B cell (primary cell): ENCODE data around the gene HNRNPAB. TPM values are rescaled to one million over a fixed set of nuclear protein-coding genes. Genes with fewer than 3 reads are reported as not detected.

Source experiments
- ATAC-seq: fragments of 200-7000 bp; cut with Tn5 transposase; one replicate; pipeline ENCODE4 v1.10.0; 2021; ENCODE audit warnings: low read depth, mild to moderate bottlenecking, moderate number of reproducible peaks, moderate library complexity
- CTCF ChIA-PET: fragments of 350-600 bp; sonication (Branson Sonifier 250); formaldehyde crosslinking; loops from one replicate; lab custom pipeline; 2021; ENCODE audit warnings: antibody characterized with exemption, inconsistent platforms; lab: Charles Lee
- POLR2A ChIA-PET: fragments of 350-600 bp; sonication (Branson Sonifier 250); formaldehyde crosslinking; loops from one replicate; lab custom pipeline; 2021; ENCODE audit warnings: antibody characterized with exemption; lab: Charles Lee
- DNase-seq: peaks from one replicate; pipeline ENCODE4 v3.0.0; 2013
- H2AFZ ChIP-seq: 2 replicates; pipeline ENCODE4 v1.6.1; 2012; ENCODE audit warnings: mild to moderate bottlenecking, low read depth, low read length; ENCODE audit not compliant: insufficient read depth, poor library complexity, severe bottlenecking
- H3K27ac ChIP-seq, 2 donors: 1 replicate in 1 of 2; 2 replicates in 1 of 2; pipeline ENCODE4 v1.5.1; 2012 to 2013; ENCODE audit warnings: low read length in 2 of 2, mild to moderate bottlenecking in 2 of 2, moderate library complexity in 1 of 2
- H3K27me3 ChIP-seq, 4 experiments: fragments of 200-600 bp in 1 of 4; sonication (generic) in 1 of 4; replicated peaks in 1 of 4; 1 replicate in 2 of 4; 2 replicates in 2 of 4; pipeline versions ENCODE4 v1.6.1 to v1.7.0; 2013 to 2016; ENCODE audit warnings: low read length in 3 of 4, mild to moderate bottlenecking in 2 of 4, mixed read lengths in 1 of 4, moderate library complexity in 1 of 4; ENCODE audit not compliant: insufficient read depth in 4 of 4, control insufficient read depth in 3 of 4; ENCODE audit errors: control extremely low read depth in 1 of 4
- H3K36me3 ChIP-seq, 2 experiments: replicated peaks in 1 of 2; 1 replicate in 1 of 2; 2 replicates in 1 of 2; pipeline versions ENCODE4 v1.6.1 to v1.7.1; 2013; ENCODE audit warnings: low read length in 1 of 2; ENCODE audit not compliant: insufficient read depth in 2 of 2, control insufficient read depth in 1 of 2; ENCODE audit errors: control extremely low read depth in 1 of 2, extremely low read depth in 1 of 2
- H3K4me1 ChIP-seq, 2 donors: fragments of 200-600 bp in 1 of 2; sonication (generic) in 1 of 2; 1 replicate in 1 of 2; 2 replicates in 1 of 2; pipeline versions ENCODE4 v1.5.1 to v1.6.1; 2013 to 2017; ENCODE audit warnings: low read length in 2 of 2; ENCODE audit not compliant: control insufficient read depth in 2 of 2, insufficient read depth in 2 of 2
- H3K4me2 ChIP-seq: replicated peaks from 2 replicates; pipeline ENCODE3; 2012; ENCODE audit warnings: mild to moderate bottlenecking, low read depth, low read length; ENCODE audit not compliant: poor library complexity, severe bottlenecking
- H3K4me3 ChIP-seq, 5 experiments: fragments of 200-600 bp in 1 of 5; sonication (generic) in 1 of 5; 1 replicate in 3 of 5; 2 replicates in 2 of 5; pipeline versions ENCODE4 v1.5.1 to v1.7.0; 2011 to 2016; ENCODE audit warnings: low read length in 4 of 5, mild to moderate bottlenecking in 4 of 5, low read depth in 2 of 5, control low read depth in 1 of 5, moderate library complexity in 1 of 5; ENCODE audit not compliant: insufficient read depth in 1 of 5; ENCODE audit errors: control extremely low read depth in 1 of 5, extremely low read depth in 1 of 5
- H3K79me2 ChIP-seq: fragments of 200-600 bp; sonication (generic); one replicate; pipeline ENCODE4 v1.6.0; 2016; ENCODE audit warnings: low read length; ENCODE audit not compliant: control insufficient read depth, insufficient read depth
- H3K9ac ChIP-seq: fragments of 200-600 bp; sonication (generic); 2 replicates; pipeline ENCODE4 v1.6.1; 2017; ENCODE audit warnings: mild to moderate bottlenecking, low read length, moderate library complexity
- H3K9me3 ChIP-seq, 3 donors: one replicate each; pipeline versions ENCODE4 v1.6.1 to v1.7.1; 2013; ENCODE audit warnings: low read length in 2 of 3; ENCODE audit not compliant: control insufficient read depth in 2 of 3, insufficient read depth in 1 of 3; ENCODE audit errors: control extremely low read depth in 1 of 3
- H4K20me1 ChIP-seq: 2 replicates; pipeline ENCODE4 v1.6.0; 2012; ENCODE audit warnings: mild to moderate bottlenecking, low read length; ENCODE audit not compliant: insufficient read depth, control insufficient read depth, poor library complexity, severe bottlenecking
- H3K27ac Mint-ChIP-seq: one replicate; pipeline ENCODE4 v1.8.0; 2021; ENCODE audit warnings: mixed read lengths
- H3K27me3 Mint-ChIP-seq: one replicate; pipeline ENCODE4 v1.8.0; 2021; ENCODE audit warnings: mixed read lengths
- H3K4me1 Mint-ChIP-seq: one replicate; pipeline ENCODE4 v1.8.0; 2021; ENCODE audit warnings: mixed read lengths
- H3K4me3 Mint-ChIP-seq: one replicate; pipeline ENCODE4 v1.8.0; 2021; ENCODE audit warnings: mixed read lengths
- H3K9me3 Mint-ChIP-seq: one replicate; pipeline ENCODE4 v1.8.0; 2022; ENCODE audit warnings: mixed read lengths; ENCODE audit not compliant: insufficient read depth
- EZH2 ChIP-seq: IDR thresholded peaks from 2 replicates; pipeline ENCODE4 v1.6.1; 2012; ENCODE audit warnings: borderline replicate concordance, low read depth, mild to moderate bottlenecking, moderate library complexity, low read length; ENCODE audit not compliant: insufficient read depth, poor library complexity, severe bottlenecking
- WGBS: methylation state at CpG from one replicate; pipeline ENCODE4 v1.1.5; 2013; ENCODE audit warnings: missing lambda C conversion rate; ENCODE audit not compliant: insufficient coverage; 5-methylcytosine and 5-hydroxymethylcytosine counted together
- intact Hi-C: fragments of 100-400 bp; cut with micrococcal nuclease; formaldehyde crosslinking; loops from one replicate; pipeline ENCODE4 v1.10.0; 2022
- polyA plus RNA-seq: library from polyadenylated mRNA; depleted of rRNA; stranded (reverse); fragments of >200 nt; gene quantifications from 2 replicates; pipeline ENCODE4 v1.2.3, GENCODE V29; 2012
- total RNA-seq, 2 donors: library from RNA; stranded (reverse); fragments of 120-200 nt in 1 of 2; gene quantifications; 1 replicate in 1 of 2; 2 replicates in 1 of 2; pipeline versions ENCODE4 v1.2.3 to v1.2.4, GENCODE V29; 2013 to 2022
- TF ChIP-seq, protein P1 (sequence below): fragments of 200-600 bp; IDR thresholded peaks from one replicate; pipeline ENCODE4 v1.8.0; 2022; ENCODE audit warnings: antibody characterized with exemption, mild to moderate bottlenecking

The HNRNPAB gene
- total and polyA plus RNA-seq, 2 donors (not counting 1 experiment from before 2014, with no cell fraction given) = 25.1 to 75.1 TPM

DNA sequence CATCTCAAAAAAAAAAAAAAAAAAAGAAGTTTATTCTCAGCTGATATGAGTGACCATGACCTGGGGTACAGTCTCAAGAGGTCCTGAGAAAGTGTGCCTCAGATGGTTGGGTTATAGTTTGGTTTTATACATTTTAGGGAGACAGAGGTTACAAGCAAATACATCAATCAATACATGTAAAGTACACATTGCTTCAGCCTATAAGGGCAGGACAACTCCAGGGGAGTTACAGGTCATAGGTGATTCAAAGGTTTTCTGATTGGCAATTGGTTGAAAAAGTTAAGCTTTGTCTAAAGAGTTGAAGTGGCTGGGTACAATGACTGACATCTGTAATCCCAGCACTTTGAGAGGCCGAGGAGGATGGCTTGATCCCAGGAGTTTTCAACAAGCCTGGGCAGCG is 14.9 kb upstream of the HNRNPAB start:
- WGBS = 44% methylated on average over 2 of the region's 2 CpGs
- H3K4me3 ChIP-seq = no peak overlapping the region
- Mint-ChIP-seq H3K4me1 (no peaks in the 10 kb centered on the region), H3K27me3 (peaks cover 31% of the 10 kb centered on the region), H3K4me3 (no peak overlapping the region), H3K27ac (no peak overlapping the region), H3K9me3 (no peaks in the 10 kb centered on the region)
- intact Hi-C loops = no loop called here
- peaks cover 0 to 13% (median 2%) of the 10 kb centered on the region in 4 experiments for H3K27me3 ChIP-seq
- ChIA-PET POLR2A (interaction anchor here (0.6 kb wide), 1 partner anchor 55 kb away, joined by 3 read pairs; no protein-coding TSS in a partner anchor), CTCF (no interaction called here)
- H2AFZ ChIP-seq = no peak overlapping the region
- H3K27ac ChIP-seq = no peak overlapping the region
- H3K9me3 ChIP-seq = no peaks in the 10 kb centered on the region
- no peak overlapping the region for H3K9ac ChIP-seq
- no peaks in the 10 kb centered on the region for H3K4me1 ChIP-seq
- no peaks in the 10 kb centered on the region for H3K36me3 ChIP-seq
- no peak for ATAC-seq
- no peak for TF ChIP-seq EZH2
- TF ChIP-seq, protein P1, sequence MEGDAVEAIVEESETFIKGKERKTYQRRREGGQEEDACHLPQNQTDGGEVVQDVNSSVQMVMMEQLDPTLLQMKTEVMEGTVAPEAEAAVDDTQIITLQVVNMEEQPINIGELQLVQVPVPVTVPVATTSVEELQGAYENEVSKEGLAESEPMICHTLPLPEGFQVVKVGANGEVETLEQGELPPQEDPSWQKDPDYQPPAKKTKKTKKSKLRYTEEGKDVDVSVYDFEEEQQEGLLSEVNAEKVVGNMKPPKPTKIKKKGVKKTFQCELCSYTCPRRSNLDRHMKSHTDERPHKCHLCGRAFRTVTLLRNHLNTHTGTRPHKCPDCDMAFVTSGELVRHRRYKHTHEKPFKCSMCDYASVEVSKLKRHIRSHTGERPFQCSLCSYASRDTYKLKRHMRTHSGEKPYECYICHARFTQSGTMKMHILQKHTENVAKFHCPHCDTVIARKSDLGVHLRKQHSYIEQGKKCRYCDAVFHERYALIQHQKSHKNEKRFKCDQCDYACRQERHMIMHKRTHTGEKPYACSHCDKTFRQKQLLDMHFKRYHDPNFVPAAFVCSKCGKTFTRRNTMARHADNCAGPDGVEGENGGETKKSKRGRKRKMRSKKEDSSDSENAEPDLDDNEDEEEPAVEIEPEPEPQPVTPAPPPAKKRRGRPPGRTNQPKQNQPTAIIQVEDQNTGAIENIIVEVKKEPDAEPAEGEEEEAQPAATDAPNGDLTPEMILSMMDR = no peak
- no peaks in the 10 kb centered on the region for H4K20me1 ChIP-seq
- H3K4me2 ChIP-seq = no peak overlapping the region
- no peak for DNase-seq
- H3K79me2 ChIP-seq = no peaks in the 10 kb centered on the region

DNA sequence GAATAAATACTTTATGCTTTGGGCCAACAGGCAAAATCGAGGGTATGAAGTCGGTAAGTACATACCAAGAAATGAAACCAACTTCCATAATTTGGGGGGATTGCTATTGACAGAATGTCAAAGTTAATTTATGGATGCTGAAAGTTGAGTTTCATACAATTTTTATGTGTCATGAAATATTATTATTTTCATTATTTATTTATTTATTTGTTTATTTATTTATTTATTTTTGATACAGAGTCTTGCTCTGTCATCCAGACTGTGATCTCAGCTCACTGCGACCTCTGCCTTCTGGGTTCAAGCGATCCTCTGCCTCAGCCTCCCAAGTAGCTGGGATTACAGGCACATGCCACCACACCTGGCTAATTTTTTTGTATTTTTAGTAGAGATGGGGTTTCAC is 12.7 kb upstream of the HNRNPAB start:
- no peak for DNase-seq
- peaks cover 0 to 18% (median 5%) of the 10 kb centered on the region in 4 experiments for H3K27me3 ChIP-seq
- no peak overlapping the region for H3K4me3 ChIP-seq
- Mint-ChIP-seq H3K9me3 (no peaks in the 10 kb centered on the region), H3K4me1 (no peaks in the 10 kb centered on the region), H3K27me3 (peaks cover 37% of the 10 kb centered on the region), H3K4me3 (no peak overlapping the region), H3K27ac (no peak overlapping the region)
- WGBS = no CpG with 5 or more reads among the region's 4 CpGs
- H3K4me2 ChIP-seq = no peak overlapping the region
- TF ChIP-seq, protein P1 = no peak
- TF ChIP-seq EZH2 = no peak
- ChIA-PET POLR2A (no interaction called here), CTCF (interaction anchor here (0.7 kb wide), 1 partner anchor 1798 kb away, joined by 3 read pairs; no protein-coding TSS in a partner anchor)
- H2AFZ ChIP-seq = no peak overlapping the region
- no peaks in the 10 kb centered on the region for H3K9me3 ChIP-seq
- H3K9ac ChIP-seq = no peak overlapping the region
- no peak overlapping the region for H3K27ac ChIP-seq
- no peaks in the 10 kb centered on the region for H3K36me3 ChIP-seq
- intact Hi-C loops = no loop called here
- no peak for ATAC-seq
- no peaks in the 10 kb centered on the region for H4K20me1 ChIP-seq
- H3K4me1 ChIP-seq = no peaks in the 10 kb centered on the region
- no peaks in the 10 kb centered on the region for H3K79me2 ChIP-seq
